NCI-H226 (cell line): Measurements from ENCODE around the gene MSI2.

ENCODE experiments used
- DNase-seq: peaks from one replicate; pipeline ENCODE4 v3.0.0-alpha.2; 2015

MSI2 gene

GRCh38 chr17:57324631-57325030 lies 68.3 kb downstream of the MSI2 start:
- no peak for DNase-seq

GRCh38 chr17:57326336-57326735 lies 70.0 kb downstream of the MSI2 start:
- DNase-seq = no peak

- DNase-seq = no peak
These were observed 70.4 kb downstream of the MSI2 start for GRCh38 chr17:57326764-57327163.

- DNase-seq = no peak
These were observed 71.0 kb downstream of the MSI2 start for GRCh38 chr17:57327176-57327970.

DNA sequence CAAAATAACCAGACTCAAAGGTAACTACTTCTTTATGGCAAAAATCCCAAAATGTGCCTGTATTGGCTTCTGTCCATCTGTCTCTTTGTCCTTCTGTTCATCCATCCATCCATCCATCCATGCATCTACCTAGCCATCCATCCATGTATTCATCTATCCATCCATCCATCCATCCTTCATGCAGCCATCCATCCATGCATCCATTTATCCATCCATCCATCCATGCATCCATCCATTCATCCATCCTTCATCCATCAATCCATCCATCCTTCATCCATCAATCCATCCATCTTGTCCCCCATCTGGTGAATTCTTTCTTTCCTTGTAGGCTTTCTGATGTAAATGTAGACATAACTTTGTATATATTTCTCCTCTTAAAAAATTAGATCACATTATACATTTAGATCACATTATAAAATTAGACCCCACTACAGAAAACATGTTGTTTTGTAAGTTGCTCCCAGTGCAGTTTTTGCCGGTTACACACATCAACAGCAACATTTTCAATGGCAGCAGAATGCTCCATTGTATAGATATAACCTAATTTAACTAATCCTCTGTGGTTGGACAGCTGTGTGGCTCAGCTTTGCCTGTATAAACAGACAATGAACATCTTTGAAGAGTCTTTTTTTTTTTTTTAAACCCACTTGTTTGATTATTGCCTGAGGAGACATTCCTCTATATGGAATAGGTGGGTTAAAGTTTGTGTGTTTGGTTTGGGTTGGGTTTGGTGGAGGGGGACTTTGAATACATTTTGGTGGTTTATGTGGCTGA lies 72.0 kb downstream of the MSI2 start:
- no peak for DNase-seq

- no peak for DNase-seq
These were observed 73.3 kb downstream of the MSI2 start for GRCh38 chr17:57329380-57330214.

DNA sequence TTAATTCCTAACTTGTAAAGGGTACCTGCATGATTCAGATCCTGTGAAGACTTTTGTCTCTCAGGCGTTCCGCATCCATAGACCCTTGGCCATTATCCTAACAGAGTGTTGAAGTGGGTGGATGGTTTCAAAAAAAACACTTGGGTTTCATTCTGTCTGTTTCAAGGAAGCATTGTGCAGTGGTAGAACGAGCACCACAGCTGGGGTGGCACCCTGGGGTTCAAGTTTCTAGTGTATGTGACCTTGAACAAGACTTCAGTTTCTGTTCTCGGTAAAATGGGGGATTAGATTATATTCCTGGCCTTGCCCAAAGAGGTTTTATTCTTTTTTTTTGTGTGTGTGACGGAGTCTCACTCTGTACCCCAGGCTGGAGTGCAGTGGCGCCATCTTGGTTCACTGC lies 74.3 kb downstream of the MSI2 start:
- DNase-seq = no peak

GRCh38 chr17:57331423-57331822 lies 75.1 kb downstream of the MSI2 start:
- no peak for DNase-seq

- no peak for DNase-seq
These were observed 76.2 kb downstream of the MSI2 start for GRCh38 chr17:57332501-57332900.

DNA sequence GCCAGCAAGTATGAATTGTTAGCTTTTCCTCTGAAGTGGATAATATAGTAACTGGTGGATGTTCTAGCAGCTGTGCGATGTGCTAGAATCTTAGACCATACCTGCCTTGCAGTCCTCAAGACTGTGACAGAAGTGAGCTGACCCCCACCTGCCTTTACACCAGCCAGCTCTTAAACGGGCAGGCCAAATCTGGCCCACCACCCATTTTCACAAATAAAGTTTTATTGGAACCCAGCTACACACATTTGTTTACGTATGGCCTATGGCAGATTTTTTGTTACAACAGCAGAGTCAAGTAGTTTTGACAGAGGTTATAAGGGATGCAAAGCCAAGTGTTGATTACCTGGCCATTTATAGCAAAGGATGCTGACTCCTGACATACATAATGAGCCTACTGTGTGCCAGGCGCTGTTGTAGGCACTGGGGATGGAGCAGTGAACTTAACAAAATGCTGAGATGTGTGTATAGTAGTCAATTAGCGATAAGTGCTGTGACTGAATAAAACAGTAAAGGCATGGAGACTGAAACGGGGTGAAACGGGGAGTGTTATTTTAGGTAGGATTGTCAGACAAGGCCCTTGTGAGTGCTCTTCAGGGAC lies 79.0 kb downstream of the MSI2 start:
- DNase-seq = no peak

DNA sequence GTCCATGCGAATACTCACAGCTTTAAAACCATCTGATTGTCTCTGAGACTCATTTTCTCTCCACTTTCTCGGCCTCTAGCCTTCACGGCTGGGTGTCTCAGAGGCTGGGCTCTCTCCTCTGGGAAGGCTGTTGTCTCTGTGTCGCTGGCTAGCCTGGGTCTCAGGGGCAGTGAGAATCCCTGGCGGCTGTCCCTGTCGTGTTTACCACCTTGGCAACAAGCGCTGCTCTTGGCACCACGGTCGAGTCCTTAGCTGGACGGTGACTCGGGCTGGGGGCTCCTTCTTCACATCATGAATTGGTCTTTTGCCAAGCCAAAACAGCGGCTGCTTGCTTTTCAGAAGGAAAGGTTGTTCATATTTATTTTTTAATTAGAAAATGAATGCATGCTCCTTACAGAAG lies 81.1 kb downstream of the MSI2 start:
- no peak for DNase-seq

GRCh38 chr17:57338257-57338914 lies 82.1 kb downstream of the MSI2 start:
- DNase-seq = no peak

DNA sequence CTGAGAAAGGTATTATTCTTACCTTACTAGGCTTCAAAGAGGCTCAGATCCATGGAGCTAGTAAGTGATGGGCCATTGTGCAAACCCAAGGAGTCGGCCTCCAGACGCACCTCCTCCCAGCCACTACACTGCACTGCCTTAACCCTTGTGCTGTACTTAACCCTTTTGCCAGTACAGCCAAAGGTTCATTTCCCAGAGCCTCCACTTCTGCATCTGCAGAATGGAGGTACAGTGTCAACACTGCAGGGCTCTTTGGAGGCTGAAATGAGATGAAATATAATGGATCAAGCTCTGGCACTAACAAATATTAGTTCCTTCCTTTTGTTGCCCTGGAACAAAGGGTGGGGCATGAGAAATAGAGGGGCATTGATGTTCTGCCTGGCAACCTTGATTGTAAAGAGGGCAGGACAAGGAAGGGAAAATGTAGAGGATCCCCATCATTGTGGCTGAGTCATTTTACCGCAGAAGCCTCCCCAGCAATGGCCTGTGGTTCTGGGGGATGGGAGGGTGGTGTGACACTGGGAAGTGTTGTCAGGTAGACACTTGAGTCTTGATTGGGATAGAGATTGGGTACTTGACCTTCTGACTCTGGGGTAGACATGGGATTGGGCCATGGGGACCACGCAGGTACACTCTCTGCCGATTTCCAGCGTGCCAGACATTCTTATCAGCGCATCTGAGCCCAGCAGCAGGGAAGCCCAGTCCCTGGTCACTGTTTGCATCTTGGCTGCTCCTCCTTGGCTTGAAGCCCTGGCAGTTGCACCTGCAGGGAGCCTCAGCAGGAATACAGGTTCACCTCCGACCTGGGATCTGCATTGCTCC lies 84.0 kb downstream of the MSI2 start:
- no peak for DNase-seq

GRCh38 chr17:57341611-57342540 lies 85.6 kb downstream of the MSI2 start:
- DNase-seq = no peak

DNA sequence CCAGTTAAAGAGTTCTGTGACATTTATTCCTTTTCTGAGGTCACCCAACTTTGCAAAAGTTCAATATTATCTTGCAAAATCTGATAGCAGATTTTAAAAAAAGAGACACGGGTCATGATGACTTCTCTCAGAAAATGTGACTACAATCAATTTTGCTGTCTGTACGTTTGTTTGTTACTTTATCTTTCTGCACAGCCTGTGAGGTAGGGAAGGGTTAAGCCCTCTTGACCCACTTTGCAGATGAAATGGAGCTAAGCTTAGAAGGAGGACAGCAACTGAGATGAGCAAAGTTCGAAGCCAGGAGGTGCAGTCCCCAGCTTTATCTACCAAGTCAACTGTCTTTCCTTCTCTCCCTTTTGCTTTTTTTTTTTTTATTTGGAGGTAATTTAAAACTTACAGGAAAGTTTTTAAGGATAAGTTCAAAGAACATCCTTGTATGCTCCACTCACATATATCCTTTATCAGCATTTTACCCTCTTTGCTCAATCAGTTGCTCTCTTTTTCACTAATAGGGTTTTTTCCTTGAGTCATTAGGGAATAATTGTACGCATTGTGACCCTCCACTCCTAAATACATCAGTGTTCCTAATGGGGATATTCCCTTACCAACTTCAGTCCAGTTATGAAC lies 86.8 kb downstream of the MSI2 start:
- DNase-seq = no peak

DNA sequence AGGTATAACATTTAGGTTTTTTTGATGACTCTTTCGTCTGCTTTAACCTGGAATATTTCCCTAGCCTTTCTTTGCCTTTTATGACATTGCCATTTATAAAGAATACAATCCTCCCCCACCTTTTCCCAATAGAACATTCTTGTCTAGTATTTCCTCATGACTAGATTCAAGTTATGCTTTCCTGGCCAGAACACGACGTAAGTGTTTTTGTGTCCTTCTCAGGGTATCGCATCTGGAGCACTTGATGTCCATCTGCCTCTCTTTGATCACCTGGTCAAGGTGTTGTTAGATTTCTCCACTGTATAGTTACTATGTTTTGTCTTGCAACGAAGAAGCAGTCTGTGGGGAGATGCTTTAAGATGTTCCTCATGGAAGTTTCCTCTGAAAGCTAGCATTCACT lies 87.4 kb downstream of the MSI2 start:
- no peak for DNase-seq

- no peak for DNase-seq
These were observed 87.9 kb downstream of the MSI2 start for GRCh38 chr17:57344261-57344660.

DNA sequence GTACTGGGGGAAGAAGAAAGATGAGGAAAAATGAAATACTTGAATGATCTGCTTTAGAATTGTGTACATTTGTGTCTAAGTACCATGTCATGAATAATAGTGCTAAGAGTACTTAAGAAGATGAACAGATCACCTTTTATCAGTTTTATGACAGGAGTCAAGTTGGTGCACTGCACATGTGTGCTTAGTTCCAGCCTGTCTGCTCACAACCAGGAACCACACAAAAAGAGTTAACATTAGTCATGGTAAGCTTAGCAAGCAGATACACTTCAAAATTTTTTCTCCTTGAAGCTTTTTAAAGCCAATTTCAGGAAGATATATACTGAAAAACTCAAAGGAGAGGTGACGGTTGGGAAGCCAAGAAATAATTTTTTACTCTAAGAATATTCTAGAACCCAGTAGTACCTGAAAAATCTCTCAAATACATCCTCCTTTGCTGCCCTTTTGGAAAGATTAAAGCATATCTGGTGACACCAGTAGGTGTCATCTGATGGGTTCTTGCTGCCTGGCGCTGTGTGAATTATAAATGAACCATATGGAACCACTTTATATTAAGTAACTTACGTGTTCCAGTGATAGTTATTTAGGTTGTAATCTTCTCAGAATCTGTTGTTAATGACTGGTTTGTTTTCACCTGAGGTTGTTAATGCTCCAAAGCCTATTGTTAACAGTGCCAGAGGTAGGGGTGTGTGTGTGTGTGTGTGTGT lies 93.4 kb downstream of the MSI2 start:
- DNase-seq = no peak

DNA sequence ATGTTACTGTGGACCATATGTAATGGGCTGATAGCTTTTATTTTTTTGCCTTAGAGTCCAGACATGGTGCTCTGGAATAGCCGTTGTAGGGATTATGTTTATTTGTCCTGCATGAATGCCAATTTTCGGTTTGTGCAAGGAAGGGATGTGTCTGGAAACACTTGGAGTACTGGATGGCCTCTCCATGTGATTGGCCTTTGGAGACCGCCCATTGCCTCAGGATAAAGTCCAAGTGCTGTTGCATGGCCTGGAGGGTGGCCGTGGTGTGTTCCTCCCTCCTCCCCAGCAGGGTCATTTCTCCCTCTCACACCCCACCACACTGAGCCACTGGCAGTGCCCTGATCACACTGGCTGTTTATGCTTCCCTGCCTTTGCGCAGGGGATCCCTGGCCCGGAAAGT lies 93.9 kb downstream of the MSI2 start:
- no peak for DNase-seq
